Neural cell (in vitro differentiated cells): ENCODE measurements around the gene NCKAP1. TPM values are rescaled to one million over a fixed set of nuclear protein-coding genes. Genes with fewer than 3 reads are reported as not detected.
A peak's percentile ranks its signal among the peaks of the same experiment; 100 is the strongest.

ENCODE experiments used
- H2AFZ ChIP-seq: fragments of 200-600, 300-800 bp; sonication (generic), shearing (Covaris generic); 2 replicates; pipeline ENCODE4 v1.6.0; 2014; ENCODE audit warnings: low read depth, mild to moderate bottlenecking, antibody characterized with exemption, low read length, moderate library complexity
- H3F3A ChIP-seq: fragments of 200-600 bp; shearing (Covaris generic); 2 replicates; pipeline ENCODE4 v1.6.1; 2016; ENCODE audit warnings: mild to moderate bottlenecking, moderate library complexity, mixed read lengths, antibody characterized with exemption, low read length; ENCODE audit not compliant: insufficient read depth, poor library complexity, severe bottlenecking
- H3K27ac ChIP-seq: fragments of 200-600, 300-800 bp; sonication (generic), shearing (Covaris generic); 2 replicates; pipeline ENCODE4 v1.5.1; 2014; ENCODE audit warnings: mild to moderate bottlenecking, low read length, moderate library complexity
- H3K27me3 ChIP-seq: fragments of 300-800, 200-600 bp; sonication (generic), shearing (Covaris generic); 2 replicates; pipeline ENCODE4 v1.6.0; 2014; ENCODE audit warnings: mild to moderate bottlenecking, low read depth, low read length, moderate library complexity; ENCODE audit not compliant: insufficient read depth
- H3K36me3 ChIP-seq: fragments of 300-800, 200-600 bp; sonication (generic), shearing (Covaris generic); 2 replicates; pipeline ENCODE4 v1.5.1; 2014; ENCODE audit warnings: mild to moderate bottlenecking, antibody characterized with exemption, low read length, moderate library complexity; ENCODE audit not compliant: insufficient read depth
- H3K4me2 ChIP-seq: fragments of 300-800, 200-600 bp; sonication (generic), shearing (Covaris generic); 2 replicates; pipeline ENCODE4 v1.6.0; 2014; ENCODE audit warnings: mild to moderate bottlenecking, low read length
- H3K4me3 ChIP-seq: fragments of 300-800, 200-600 bp; sonication (generic), shearing (Covaris generic); 2 replicates; pipeline ENCODE4 v1.5.1; 2014; ENCODE audit warnings: mild to moderate bottlenecking, low read length, moderate library complexity
- H3K79me2 ChIP-seq: fragments of 200-600 bp; shearing (Covaris generic); replicated peaks from 2 replicates; pipeline ENCODE4 v1.6.0; 2014; ENCODE audit warnings: mild to moderate bottlenecking, low read length, moderate library complexity; ENCODE audit not compliant: insufficient read depth
- H3K9ac ChIP-seq: fragments of 300-800, 200-600 bp; sonication (generic), shearing (Covaris generic); 2 replicates; pipeline ENCODE4 v1.6.1; 2016; ENCODE audit warnings: mild to moderate bottlenecking, low read length, mixed read lengths
- H3K9me2 ChIP-seq: fragments of 200-600 bp; shearing (Covaris generic); 2 replicates; pipeline ENCODE4 v1.6.1; 2016; ENCODE audit warnings: mild to moderate bottlenecking, low read length, mixed read lengths; ENCODE audit not compliant: insufficient read depth
- H3K9me3 ChIP-seq: fragments of 200-600, 300-800 bp; sonication (generic), shearing (Covaris generic); 2 replicates; pipeline ENCODE4 v1.6.1; 2016; ENCODE audit warnings: mild to moderate bottlenecking, mixed run types, low read length, moderate library complexity, mixed read lengths
- H4K20me1 ChIP-seq: fragments of 200-600 bp; shearing (Covaris generic); 2 replicates; pipeline ENCODE4 v1.6.1; 2016; ENCODE audit warnings: mild to moderate bottlenecking, mixed run types; ENCODE audit not compliant: insufficient read depth
- EP300 ChIP-seq: fragments of 450-650 bp; conservative IDR thresholded peaks from 2 replicates; pipeline ENCODE4 v1.6.1; 2014; ENCODE audit warnings: antibody characterized with exemption, mild to moderate bottlenecking, moderate library complexity; ENCODE audit not compliant: poor library complexity, severe bottlenecking
- EZH2 ChIP-seq: fragments of 200-600, 300-800 bp; shearing (Covaris generic), sonication (generic); IDR thresholded peaks from 2 replicates; pipeline ENCODE4 v1.6.1; 2014; ENCODE audit warnings: antibody characterized with exemption, low read length, borderline replicate concordance, mild to moderate bottlenecking; ENCODE audit not compliant: insufficient read depth, poor library complexity, severe bottlenecking
- MXI1 ChIP-seq: fragments of 450-650 bp; conservative IDR thresholded peaks from 2 replicates; pipeline ENCODE4 v1.6.1; 2014; ENCODE audit warnings: antibody characterized with exemption, mild to moderate bottlenecking; ENCODE audit not compliant: poor library complexity, severe bottlenecking
- POLR2AphosphoS5 ChIP-seq: IDR thresholded peaks from 2 replicates; pipeline ENCODE4 v1.6.1; 2012
- RAD21 ChIP-seq: fragments of 450-650 bp; conservative IDR thresholded peaks from 2 replicates; pipeline ENCODE4 v1.6.1; 2014; ENCODE audit warnings: antibody characterized with exemption, mild to moderate bottlenecking, moderate library complexity
- REST ChIP-seq: IDR thresholded peaks from 2 replicates; pipeline ENCODE4 v1.6.1; 2012; ENCODE audit warnings: borderline replicate concordance
- SMC3 ChIP-seq: fragments of 450-650 bp; conservative IDR thresholded peaks from 2 replicates; pipeline ENCODE4 v1.6.1; 2014; ENCODE audit warnings: antibody characterized with exemption, mild to moderate bottlenecking, moderate library complexity; ENCODE audit not compliant: poor library complexity
- TAF1 ChIP-seq: IDR thresholded peaks from 2 replicates; pipeline ENCODE4 v1.6.1; 2012; ENCODE audit warnings: low read depth
- polyA minus RNA-seq: library from RNA; depleted of rRNA, polyadenylated mRNA; stranded (reverse); fragments of >200 nt; gene quantifications from 2 replicates; pipeline ENCODE4 v1.2.3, GENCODE V29; 2014
- polyA plus RNA-seq: library from polyadenylated mRNA; depleted of rRNA; stranded (reverse); fragments of >200 nt; gene quantifications from 2 replicates; pipeline ENCODE4 v1.2.3, GENCODE V29; 2014
- TF ChIP-seq, protein P1 (sequence below): fragments of 450-650 bp; IDR thresholded peaks from 2 replicates; pipeline ENCODE4 v1.5.1; 2014; ENCODE audit warnings: antibody characterized with exemption, mild to moderate bottlenecking, moderate library complexity; ENCODE audit not compliant: poor library complexity, severe bottlenecking

Gene NCKAP1
- polyA plus RNA-seq (124 and 127 TPM in 2 replicates), polyA minus RNA-seq (199 and 286 TPM in 2 replicates)

DNA sequence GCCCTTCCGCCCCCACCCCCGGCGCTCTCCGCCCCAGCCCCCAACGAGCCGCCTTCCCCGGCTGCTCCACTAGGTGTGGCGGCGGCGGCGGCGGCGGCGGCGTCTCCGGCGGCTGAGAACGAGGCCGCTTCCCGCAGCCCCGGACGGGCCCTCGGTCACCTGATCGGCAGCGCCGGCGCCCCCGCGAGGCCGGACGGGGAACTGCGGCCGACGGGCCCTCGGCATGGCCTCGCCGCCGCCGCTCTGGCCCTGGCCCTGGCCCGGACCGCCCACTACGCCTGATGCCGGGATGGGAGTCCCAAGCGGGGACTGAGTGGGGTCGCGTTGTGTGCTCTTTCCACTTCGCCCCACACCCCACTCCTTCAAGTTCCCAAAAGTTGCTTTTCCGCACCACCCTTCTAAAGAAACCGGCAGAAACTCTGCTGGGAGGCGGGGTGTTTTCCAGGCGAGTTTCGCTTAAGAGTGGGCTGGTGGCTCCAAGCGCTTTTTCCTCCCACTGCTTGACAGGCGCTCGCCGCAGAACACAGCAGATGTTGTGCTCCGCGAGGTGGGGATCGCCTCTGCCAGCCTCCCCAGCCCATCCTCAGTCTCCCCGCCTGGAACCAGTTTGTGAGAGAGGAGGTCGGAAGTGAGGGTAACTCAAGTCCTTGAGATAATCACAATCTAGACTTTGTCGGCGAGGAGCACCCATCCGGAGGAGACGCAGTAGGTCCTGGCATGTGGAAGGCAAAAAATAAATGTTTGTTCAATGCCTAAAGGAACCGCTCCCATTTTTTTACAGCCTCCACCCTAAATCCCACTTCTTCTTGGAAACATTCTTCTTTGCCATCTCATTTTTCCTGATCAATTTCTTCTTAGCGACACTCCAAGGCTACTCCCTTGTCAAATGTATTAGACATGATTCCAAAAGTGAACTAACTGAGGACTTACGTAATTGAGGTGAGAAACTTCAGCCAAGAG is at the start of gene NCKAP1:
Gene NCKAP1, minus strand, starts transcription at position 117 of the 960 bp plus-strand sequence. CDS start 358 bp downstream, outside the sequence.
- Histone ChIP-seq H3F3A (no peaks in the 10 kb centered on the region), H3K27ac (peak within 1 kb of the TSS; percentile 83)
- peak; percentile 38 for TF ChIP-seq SMC3
- peak; percentile 33 for TF ChIP-seq TAF1
- peak; percentile 60 for TF ChIP-seq POLR2AphosphoS5
- peak; percentile 39 for TF ChIP-seq EP300
- no peak for TF ChIP-seq MXI1
- TF ChIP-seq, protein P1, sequence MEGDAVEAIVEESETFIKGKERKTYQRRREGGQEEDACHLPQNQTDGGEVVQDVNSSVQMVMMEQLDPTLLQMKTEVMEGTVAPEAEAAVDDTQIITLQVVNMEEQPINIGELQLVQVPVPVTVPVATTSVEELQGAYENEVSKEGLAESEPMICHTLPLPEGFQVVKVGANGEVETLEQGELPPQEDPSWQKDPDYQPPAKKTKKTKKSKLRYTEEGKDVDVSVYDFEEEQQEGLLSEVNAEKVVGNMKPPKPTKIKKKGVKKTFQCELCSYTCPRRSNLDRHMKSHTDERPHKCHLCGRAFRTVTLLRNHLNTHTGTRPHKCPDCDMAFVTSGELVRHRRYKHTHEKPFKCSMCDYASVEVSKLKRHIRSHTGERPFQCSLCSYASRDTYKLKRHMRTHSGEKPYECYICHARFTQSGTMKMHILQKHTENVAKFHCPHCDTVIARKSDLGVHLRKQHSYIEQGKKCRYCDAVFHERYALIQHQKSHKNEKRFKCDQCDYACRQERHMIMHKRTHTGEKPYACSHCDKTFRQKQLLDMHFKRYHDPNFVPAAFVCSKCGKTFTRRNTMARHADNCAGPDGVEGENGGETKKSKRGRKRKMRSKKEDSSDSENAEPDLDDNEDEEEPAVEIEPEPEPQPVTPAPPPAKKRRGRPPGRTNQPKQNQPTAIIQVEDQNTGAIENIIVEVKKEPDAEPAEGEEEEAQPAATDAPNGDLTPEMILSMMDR, result peak; percentile 95
- TF ChIP-seq EZH2, result no peak
- no peak for TF ChIP-seq REST
- peak; percentile 48 for TF ChIP-seq RAD21

GRCh38 chr2:183081911-183082310 is 43.7 kb upstream of the NCKAP1 start:
- Histone ChIP-seq H3F3A (no peaks in the 10 kb centered on the region), H3K36me3 (no peaks in the 10 kb centered on the region), H3K9me3 (no peaks in the 10 kb centered on the region), H3K27me3 (no peaks in the 10 kb centered on the region), H3K4me2 (no peak overlapping the region), H3K27ac (no peak overlapping the region), H3K79me2 (no peaks in the 10 kb centered on the region), H4K20me1 (no peaks in the 10 kb centered on the region), H3K9me2 (no peaks in the 10 kb centered on the region), H3K4me3 (no peak overlapping the region), H2AFZ (no peak overlapping the region), H3K9ac (no peak overlapping the region)
- TF ChIP-seq, protein P1, result no peak
- no peak for TF ChIP-seq MXI1
- no peak for TF ChIP-seq SMC3
- no peak for TF ChIP-seq EP300
- no peak for TF ChIP-seq EZH2
- TF ChIP-seq POLR2AphosphoS5, result no peak
- no peak for TF ChIP-seq RAD21
- no peak for TF ChIP-seq REST
- no peak for TF ChIP-seq TAF1

More for the DNA sequence above, at the start of gene NCKAP1:
- no peaks in the 10 kb centered on the region for H3K27me3 ChIP-seq
- peak within 1 kb of the TSS; percentile 65 for H2AFZ ChIP-seq
- H3K4me3 ChIP-seq, result peak within 1 kb of the TSS; percentile 83
- no peaks in the 10 kb centered on the region for H3K9me3 ChIP-seq
- peak within 1 kb of the TSS; percentile 69 for H3K4me2 ChIP-seq
- H4K20me1 ChIP-seq, result no peaks in the 10 kb centered on the region
- no peaks in the 10 kb centered on the region for H3K9me2 ChIP-seq
- no peaks in the 10 kb centered on the region for H3K36me3 ChIP-seq
- H3K9ac ChIP-seq, result peak within 1 kb of the TSS; percentile 90
- H3K79me2 ChIP-seq, result peaks cover 35% of the 10 kb centered on the region
